Keratinocyte (primary cell): ENCODE data around the gene BLACAT1.

Experiments
- CTCF ChIP-seq, 3 experiments: IDR thresholded peaks in 1 of 3; conservative IDR thresholded peaks in 1 of 3; optimal IDR thresholded peaks in 1 of 3; 2 replicates in 2 of 3; 3 replicates in 1 of 3; pipeline versions ENCODE3 to v1.5.1; 2011; ENCODE audit warnings: low read length in 3 of 3, mild to moderate bottlenecking in 3 of 3, moderate library complexity in 2 of 3, control low read depth in 1 of 3, inconsistent platforms in 1 of 3; ENCODE audit not compliant: insufficient read depth in 2 of 3; ENCODE audit errors: extremely low read depth in 1 of 3
- EZH2 ChIP-seq: IDR thresholded peaks from one replicate; pipeline ENCODE4 v1.6.1; 2012; ENCODE audit warnings: inconsistent platforms, mild to moderate bottlenecking, low read length, moderate library complexity

GRCh38 chr1:205422993-205423642, 32.7 kb downstream of the BLACAT1 start:
- TF ChIP-seq CTCF (optimal IDR thresholded peaks at IDR 0.05 in 1 of 3, IDR thresholded peaks at IDR 0.05 in 1 of 3, conservative IDR thresholded peaks at IDR 0.05 in 1 of 3; ENCODE audit: extremely low read depth in 1 of 3, insufficient read depth in 2 of 3, low read length in 3 of 3) = no peak
- TF ChIP-seq EZH2 = no peak
